IgD-negative memory B cell (primary cell): ENCODE data around the gene PARP2. TPM values are rescaled to one million over a fixed set of nuclear protein-coding genes. Genes with fewer than 3 reads are reported as not detected.
"Not testable (repeated sequence)": the region's sequence is repeated elsewhere in the genome, so short reads cannot be mapped to it uniquely, and the experiment has no call there.

Experiments
- H3K27ac Mint-ChIP-seq, 3 donors: one replicate each; pipeline ENCODE4 v1.8.0; 2020 to 2022; ENCODE audit warnings: mild to moderate bottlenecking in 3 of 3, mixed read lengths in 3 of 3, moderate library complexity in 1 of 3
- H3K27me3 Mint-ChIP-seq: one replicate; pipeline ENCODE4 v1.8.0; 2021; ENCODE audit warnings: mixed read lengths
- H3K36me3 Mint-ChIP-seq: one replicate; pipeline ENCODE4 v1.8.0; 2020; ENCODE audit warnings: mild to moderate bottlenecking, mixed read lengths
- H3K4me1 Mint-ChIP-seq, 3 donors: one replicate each; pipeline ENCODE4 v1.8.0; 2020 to 2022; ENCODE audit warnings: mixed read lengths in 3 of 3, mild to moderate bottlenecking in 1 of 3
- H3K4me3 Mint-ChIP-seq, 4 donors: one replicate each; pipeline ENCODE4 v1.8.0; 2020 to 2022; ENCODE audit warnings: mild to moderate bottlenecking in 4 of 4, mixed read lengths in 4 of 4, moderate library complexity in 3 of 4
- H3K9me3 Mint-ChIP-seq, 3 donors: one replicate each; pipeline ENCODE4 v1.8.0; 2020 to 2021; ENCODE audit warnings: mixed read lengths in 3 of 3, mild to moderate bottlenecking in 1 of 3
- polyA plus RNA-seq: library from polyadenylated mRNA; unstranded; fragments of 300-500 nt; fragmentation: Illumina TruSeq; gene quantifications from one replicate; pipeline ENCODE4 v1.2.3, GENCODE V29; 2021

Gene PARP2
- polyA plus RNA-seq, 1 donor from 2014 or later: 10.1 TPM

- Mint-ChIP-seq H3K4me1 (peaks cover 25 to 38% (median 28%) of the 10 kb centered on the region in 3 donors), H3K27me3 (no peaks in the 10 kb centered on the region), H3K27ac (peak within 1 kb of the TSS; percentile 65 to 87 (median 82)), H3K4me3 (peak within 1 kb of the TSS; percentile 99 to 100 (median 100)), H3K36me3 (peaks cover 2% of the 10 kb centered on the region), H3K9me3 (no peaks in the 10 kb centered on the region)
Measured at GRCh38 chr14:20332788-20333493, 10.5 kb upstream of the PARP2 start, which contains the start of gene CCNB1IP1. Gene CCNB1IP1, minus strand, starts transcription at chr14:20333279. Its CDS starts 16,756 bp downstream, at chr14:20316523.

GRCh38 chr14:20333494-20333841, 10.0 kb upstream of the PARP2 start:
- Mint-ChIP-seq H3K4me3 (peak overlapping the region; percentile 99 to 100 (median 100)), H3K27ac (peak overlapping the region; percentile 65 to 87 (median 82)), H3K4me1 (peaks cover 25 to 38% (median 28%) of the 10 kb centered on the region in 3 donors), H3K9me3 (no peaks in the 10 kb centered on the region), H3K27me3 (no peaks in the 10 kb centered on the region), H3K36me3 (peaks cover 2% of the 10 kb centered on the region)

- Mint-ChIP-seq H3K4me3 (no peak overlapping the region), H3K27ac (no peak overlapping the region), H3K9me3 (no peaks in the 10 kb centered on the region), H3K27me3 (no peaks in the 10 kb centered on the region), H3K4me1 (peaks cover 21 to 34% (median 25%) of the 10 kb centered on the region in 3 donors), H3K36me3 (peaks cover 2% of the 10 kb centered on the region)
Measured at GRCh38 chr14:20334017-20334416, 9.4 kb upstream of the PARP2 start.

GRCh38 chr14:20341032-20341431, 2.4 kb upstream of the PARP2 start:
- not testable (repeated sequence) for H3K36me3 Mint-ChIP-seq, H3K27ac Mint-ChIP-seq, H3K27me3 Mint-ChIP-seq, H3K9me3 Mint-ChIP-seq
- peak overlapping the region in 2 of 4 donors; percentile 11 to 63 for H3K4me3 Mint-ChIP-seq
- peaks cover 15 to 17% (median 15%) of the 10 kb centered on the region in 3 donors for H3K4me1 Mint-ChIP-seq

GRCh38 chr14:20341646-20342045, 1.8 kb upstream of the PARP2 start:
- H3K27ac Mint-ChIP-seq: peak overlapping the region in 1 of 3 donors; percentile 98
- H3K4me3 Mint-ChIP-seq: peak overlapping the region in 3 of 4 donors; percentile 91 to 98 (median 98)
- H3K4me1 Mint-ChIP-seq: peaks cover 15 to 17% (median 15%) of the 10 kb centered on the region in 3 donors

GRCh38 chr14:20343862-20344220, 406 bp downstream of the PARP2 start:
- Mint-ChIP-seq H3K4me3 (peak overlapping the region; percentile 91 to 100 (median 98)), H3K27me3 (no peaks in the 10 kb centered on the region), H3K9me3 (no peaks in the 10 kb centered on the region), H3K4me1 (peaks cover 15 to 17% (median 16%) of the 10 kb centered on the region in 3 donors), H3K27ac (peak overlapping the region; percentile 92 to 99 (median 98)), H3K36me3 (peaks cover 2% of the 10 kb centered on the region)

More at GRCh38 chr14:20341646-20342045, 1.8 kb upstream of the PARP2 start:
- no peaks in the 10 kb centered on the region for H3K27me3 Mint-ChIP-seq
- H3K36me3 Mint-ChIP-seq: peaks cover under 1% of the 10 kb centered on the region
- H3K9me3 Mint-ChIP-seq: no peaks in the 10 kb centered on the region

GRCh38 chr14:20345366-20345765, 1.9 kb downstream of the PARP2 start:
- Mint-ChIP-seq H3K4me3 (peak overlapping the region in 2 of 4 donors; percentile 10 to 91), H3K27ac (peak overlapping the region in 1 of 3 donors; percentile 92), H3K9me3 (no peaks in the 10 kb centered on the region), H3K27me3 (no peaks in the 10 kb centered on the region), H3K36me3 (peaks cover 2% of the 10 kb centered on the region), H3K4me1 (peaks cover 14 to 17% (median 15%) of the 10 kb centered on the region in 3 donors)

GRCh38 chr14:20346713-20347112, 3.3 kb downstream of the PARP2 start:
- Mint-ChIP-seq H3K4me3 (peak overlapping the region in 1 of 4 donors; percentile 49), H3K27ac (no peak overlapping the region), H3K27me3 (no peaks in the 10 kb centered on the region), H3K9me3 (no peaks in the 10 kb centered on the region), H3K4me1 (peaks cover 14 to 20% (median 15%) of the 10 kb centered on the region in 3 donors), H3K36me3 (peaks cover 2% of the 10 kb centered on the region)

GRCh38 chr14:20347747-20348146, 4.3 kb downstream of the PARP2 start:
- peaks cover 14 to 20% (median 15%) of the 10 kb centered on the region in 3 donors for H3K4me1 Mint-ChIP-seq

GRCh38 chr14:20350282-20350681, 6.8 kb downstream of the PARP2 start:
- Mint-ChIP-seq H3K36me3 (peaks cover 6% of the 10 kb centered on the region), H3K9me3 (no peaks in the 10 kb centered on the region), H3K4me1 (peaks cover 1 to 5% (median 2%) of the 10 kb centered on the region in 3 donors), H3K27me3 (no peaks in the 10 kb centered on the region), H3K4me3 (no peak overlapping the region), H3K27ac (no peak overlapping the region)

More at GRCh38 chr14:20347747-20348146, 4.3 kb downstream of the PARP2 start:
- Mint-ChIP-seq H3K27ac (no peak overlapping the region), H3K4me3 (peak overlapping the region in 1 of 4 donors; percentile 20), H3K27me3 (no peaks in the 10 kb centered on the region), H3K9me3 (no peaks in the 10 kb centered on the region), H3K36me3 (peaks cover 6% of the 10 kb centered on the region)

GRCh38 chr14:20350860-20351259, 7.4 kb downstream of the PARP2 start:
- peaks cover 1 to 5% (median 2%) of the 10 kb centered on the region in 3 donors for H3K4me1 Mint-ChIP-seq
- no peak overlapping the region for H3K27ac Mint-ChIP-seq
- no peaks in the 10 kb centered on the region for H3K27me3 Mint-ChIP-seq
- H3K36me3 Mint-ChIP-seq: peaks cover 6% of the 10 kb centered on the region
- no peaks in the 10 kb centered on the region for H3K9me3 Mint-ChIP-seq
- H3K4me3 Mint-ChIP-seq: no peak overlapping the region

- Mint-ChIP-seq H3K4me3 (no peak overlapping the region), H3K4me1 (peaks cover 2 to 9% (median 8%) of the 10 kb centered on the region in 3 donors), H3K27ac (peak overlapping the region in 1 of 3 donors; percentile 13), H3K36me3 (peaks cover 7% of the 10 kb centered on the region), H3K9me3 (no peaks in the 10 kb centered on the region), H3K27me3 (no peaks in the 10 kb centered on the region)
Measured at GRCh38 chr14:20356422-20356821, 13.0 kb downstream of the PARP2 start.

- not testable (repeated sequence) for H3K27me3 Mint-ChIP-seq, H3K36me3 Mint-ChIP-seq, H3K9me3 Mint-ChIP-seq, H3K4me1 Mint-ChIP-seq, H3K4me3 Mint-ChIP-seq
- H3K27ac Mint-ChIP-seq: peak overlapping the region in 1 of 3 donors; percentile 24
Measured at GRCh38 chr14:20358474-20358873, 15.0 kb downstream of the PARP2 start.

- H3K27ac Mint-ChIP-seq: no peak overlapping the region
- no peak overlapping the region for H3K4me3 Mint-ChIP-seq
- H3K27me3 Mint-ChIP-seq: no peaks in the 10 kb centered on the region
- peaks cover 2 to 5% (median 4%) of the 10 kb centered on the region in 3 donors for H3K9me3 Mint-ChIP-seq
- peaks cover 18% of the 10 kb centered on the region for H3K36me3 Mint-ChIP-seq
- peaks cover 4 to 10% (median 7%) of the 10 kb centered on the region in 3 donors for H3K4me1 Mint-ChIP-seq
Measured at GRCh38 chr14:20365928-20366327, 22.5 kb downstream of the PARP2 start.

- no peak overlapping the region for H3K4me3 Mint-ChIP-seq
- peaks cover 21% of the 10 kb centered on the region for H3K36me3 Mint-ChIP-seq
- peak overlapping the region in 1 of 3 donors; percentile 10 for H3K27ac Mint-ChIP-seq
- no peaks in the 10 kb centered on the region for H3K27me3 Mint-ChIP-seq
- peaks cover 3 to 7% (median 4%) of the 10 kb centered on the region in 3 donors for H3K4me1 Mint-ChIP-seq
- H3K9me3 Mint-ChIP-seq: peaks cover 2 to 4% (median 3%) of the 10 kb centered on the region in 3 donors
Measured at GRCh38 chr14:20372796-20373195, 29.4 kb downstream of the PARP2 start.

- Mint-ChIP-seq H3K27me3 (no peaks in the 10 kb centered on the region), H3K4me1 (no peaks in the 10 kb centered on the region), H3K4me3 (no peak overlapping the region), H3K9me3 (no peaks in the 10 kb centered on the region), H3K36me3 (peaks cover 10% of the 10 kb centered on the region), H3K27ac (peak overlapping the region in 1 of 3 donors; percentile 63)
Measured at GRCh38 chr14:20375471-20375870, 32.0 kb downstream of the PARP2 start.
